ENCODE results near the gene ZHX3. TPM values are rescaled to one million over a fixed set of nuclear protein-coding genes. Genes with fewer than 3 reads are reported as not detected.

ZHX3 gene
- total RNA-seq, 4 donors from 2014 or later, result 47.1 to 58.6 (median 50.7) TPM

DNA sequence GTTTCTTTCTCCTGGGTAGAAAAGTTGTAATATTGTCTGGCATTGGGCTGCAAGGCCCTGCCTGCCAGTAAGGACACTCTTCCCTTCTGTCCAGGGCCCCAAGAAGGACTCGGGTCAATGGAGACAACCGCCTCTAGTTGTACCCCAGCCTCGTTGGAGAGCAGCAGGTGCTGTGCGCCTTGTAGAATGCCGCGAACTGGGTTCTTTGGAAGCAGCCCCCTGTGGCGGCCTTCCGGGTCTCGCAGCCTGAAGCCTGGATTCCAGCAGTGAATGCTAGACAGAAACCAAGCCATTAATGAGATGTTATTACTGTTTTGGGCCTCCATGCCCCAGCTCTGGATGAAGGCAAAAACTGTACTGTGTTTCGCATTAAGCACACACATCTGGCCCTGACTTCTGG lies 143.2 kb downstream of the ZHX3 start:
- H3K27me3 ChIP-seq, result no peaks in the 10 kb centered on the region
- no peak overlapping the region for H3K4me3 ChIP-seq
- peaks cover 0 to 78% (median 37%) of the 10 kb centered on the region in 4 donors for H3K4me1 ChIP-seq
- TF ChIP-seq EP300 (IDR thresholded peaks at IDR 0.05), result no peak
- TF ChIP-seq POLR2A (IDR thresholded peaks at IDR 0.05), result no peak
- TF ChIP-seq, protein P1, sequence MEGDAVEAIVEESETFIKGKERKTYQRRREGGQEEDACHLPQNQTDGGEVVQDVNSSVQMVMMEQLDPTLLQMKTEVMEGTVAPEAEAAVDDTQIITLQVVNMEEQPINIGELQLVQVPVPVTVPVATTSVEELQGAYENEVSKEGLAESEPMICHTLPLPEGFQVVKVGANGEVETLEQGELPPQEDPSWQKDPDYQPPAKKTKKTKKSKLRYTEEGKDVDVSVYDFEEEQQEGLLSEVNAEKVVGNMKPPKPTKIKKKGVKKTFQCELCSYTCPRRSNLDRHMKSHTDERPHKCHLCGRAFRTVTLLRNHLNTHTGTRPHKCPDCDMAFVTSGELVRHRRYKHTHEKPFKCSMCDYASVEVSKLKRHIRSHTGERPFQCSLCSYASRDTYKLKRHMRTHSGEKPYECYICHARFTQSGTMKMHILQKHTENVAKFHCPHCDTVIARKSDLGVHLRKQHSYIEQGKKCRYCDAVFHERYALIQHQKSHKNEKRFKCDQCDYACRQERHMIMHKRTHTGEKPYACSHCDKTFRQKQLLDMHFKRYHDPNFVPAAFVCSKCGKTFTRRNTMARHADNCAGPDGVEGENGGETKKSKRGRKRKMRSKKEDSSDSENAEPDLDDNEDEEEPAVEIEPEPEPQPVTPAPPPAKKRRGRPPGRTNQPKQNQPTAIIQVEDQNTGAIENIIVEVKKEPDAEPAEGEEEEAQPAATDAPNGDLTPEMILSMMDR (IDR thresholded peaks at IDR 0.05), result no peak
- peak in 1 of 2 donors; percentile 5 for DNase-seq (ENCODE audit: low spot score in 2 of 2)
- peaks cover 0 to 59% (median 4%) of the 10 kb centered on the region in 3 donors for H3K36me3 ChIP-seq
- H3K27ac ChIP-seq, result peak overlapping the region; percentile 60 to 84 (median 74)
- no peaks in the 10 kb centered on the region for H3K9me3 ChIP-seq
- 93 to 94% methylated on average over 10 of the region's 10 CpGs for WGBS, 2 donors

DNA sequence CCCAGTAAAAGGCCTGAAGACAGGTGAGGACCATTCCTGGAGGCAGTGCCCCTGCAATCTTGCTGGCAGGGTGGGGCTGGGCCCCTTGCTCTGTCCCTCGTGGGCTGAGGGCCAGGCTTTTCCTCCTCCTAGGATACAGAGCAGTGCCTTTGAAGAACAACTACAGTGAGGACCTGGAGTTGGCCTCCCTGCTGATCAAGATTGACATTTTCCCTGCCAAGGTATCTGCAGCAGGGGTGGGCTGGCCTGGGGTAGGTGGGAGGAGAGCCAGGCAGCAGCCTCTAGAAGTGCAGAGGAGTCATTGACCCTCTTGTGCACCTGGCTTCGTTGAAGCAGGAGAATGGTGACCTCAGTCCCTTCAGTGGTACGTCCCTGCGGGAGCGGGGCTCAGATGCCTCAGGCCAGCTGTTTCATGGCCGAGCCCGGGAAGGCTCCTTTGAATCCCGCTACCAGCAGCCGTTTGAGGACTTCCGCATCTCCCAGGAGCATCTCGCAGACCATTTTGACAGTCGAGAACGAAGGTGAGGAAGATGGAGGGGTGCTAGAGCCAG lies 143.7 kb downstream of the ZHX3 start:
- TF ChIP-seq, protein P1 (IDR thresholded peaks at IDR 0.05), result no peak
- TF ChIP-seq EP300 (IDR thresholded peaks at IDR 0.05) (no peak), POLR2A (IDR thresholded peaks at IDR 0.05) (no peak)
- Histone ChIP-seq H3K36me3 (peaks cover 0 to 64% (median 8%) of the 10 kb centered on the region in 3 donors), H3K27me3 (no peaks in the 10 kb centered on the region), H3K27ac (peak overlapping the region; percentile 60 to 84 (median 74)), H3K9me3 (no peaks in the 10 kb centered on the region), H3K4me3 (no peak overlapping the region), H3K4me1 (peaks cover 0 to 72% (median 32%) of the 10 kb centered on the region in 4 donors)
- 76 to 93% methylated on average over 12 to 13 of the region's 13 CpGs for WGBS, 2 donors
- DNase-seq (ENCODE audit: low spot score in 2 of 2), result peak in 1 of 2 donors; percentile 4

DNA sequence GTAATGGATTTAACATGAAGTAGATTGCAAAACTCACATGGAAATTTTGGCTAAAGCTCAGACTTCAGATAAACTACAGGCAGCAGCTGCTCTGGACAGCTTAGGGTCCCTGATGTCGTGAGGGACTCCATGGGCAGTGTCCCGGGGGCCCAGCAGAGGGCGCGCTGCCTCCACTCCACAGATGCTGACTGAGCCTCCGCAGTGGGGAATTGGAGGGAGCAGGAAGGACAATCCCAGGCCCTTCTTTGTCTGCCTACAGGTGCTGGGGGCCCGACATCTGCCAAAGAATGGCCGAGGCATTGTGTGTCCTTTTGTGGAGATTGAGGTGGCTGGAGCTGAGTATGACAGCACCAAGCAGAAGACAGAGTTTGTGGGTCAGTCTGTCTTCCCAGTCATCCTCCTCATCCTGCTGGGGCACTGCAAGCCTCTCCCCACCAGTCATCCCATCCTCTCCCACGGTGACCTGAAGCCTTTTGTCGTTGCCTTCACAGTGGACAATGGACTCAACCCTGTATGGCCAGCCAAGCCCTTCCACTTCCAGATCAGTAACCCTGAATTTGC lies 144.3 kb downstream of the ZHX3 start:
- 6 to 17% methylated on average over 7 to 9 of the region's 9 CpGs for WGBS, 2 donors
- peak; percentile 51 to 67 for TF ChIP-seq EP300 (IDR thresholded peaks at IDR 0.05)
- TF ChIP-seq POLR2A (IDR thresholded peaks at IDR 0.05), result no peak
- TF ChIP-seq, protein P1 (IDR thresholded peaks at IDR 0.05), result peak; percentile 92 to 98 (median 96)
- no peaks in the 10 kb centered on the region for H3K27me3 ChIP-seq
- H3K9me3 ChIP-seq, result no peaks in the 10 kb centered on the region
- H3K4me1 ChIP-seq, result peaks cover 0 to 66% (median 30%) of the 10 kb centered on the region in 4 donors
- no peak overlapping the region for H3K4me3 ChIP-seq
- peaks cover 0 to 70% (median 14%) of the 10 kb centered on the region in 3 donors for H3K36me3 ChIP-seq
- peak; percentile 87 to 94 for DNase-seq (ENCODE audit: low spot score in 2 of 2)
- peak overlapping the region; percentile 60 to 84 (median 74) for H3K27ac ChIP-seq

DNA sequence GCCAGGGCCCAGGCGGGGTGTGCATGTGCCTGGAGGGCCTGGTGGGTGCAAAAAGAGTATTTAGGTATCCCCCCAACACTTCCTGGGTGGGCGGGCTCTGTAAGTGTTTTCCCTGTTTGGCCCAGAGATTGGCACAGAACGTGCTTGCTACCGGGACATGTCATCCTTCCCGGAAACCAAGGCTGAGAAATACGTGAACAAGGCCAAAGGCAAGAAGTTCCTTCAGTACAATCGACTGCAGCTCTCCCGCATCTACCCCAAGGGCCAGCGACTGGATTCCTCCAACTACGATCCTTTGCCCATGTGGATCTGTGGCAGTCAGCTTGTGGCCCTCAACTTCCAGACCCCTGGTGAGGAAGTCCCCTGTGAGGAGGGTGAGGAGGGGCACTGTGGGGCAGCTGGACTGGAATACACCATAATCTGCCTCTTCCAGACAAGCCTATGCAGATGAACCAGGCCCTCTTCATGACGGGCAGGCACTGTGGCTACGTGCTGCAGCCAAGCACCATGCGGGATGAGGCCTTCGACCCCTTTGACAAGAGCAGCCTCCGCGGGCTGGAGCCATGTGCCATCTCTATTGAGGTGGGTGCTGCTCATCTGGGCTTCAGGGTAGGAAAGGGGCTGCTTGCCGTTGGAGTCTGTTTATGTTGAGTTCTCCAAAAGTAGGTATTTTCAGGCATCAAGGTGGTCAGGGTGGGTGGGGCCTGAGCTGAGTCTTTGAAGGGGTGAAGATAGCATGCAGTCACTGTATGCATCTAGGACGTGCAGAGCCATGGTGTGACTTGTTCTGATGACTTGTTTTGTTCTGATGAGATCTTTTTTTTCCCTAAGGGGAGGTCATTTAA lies 145.0 kb downstream of the ZHX3 start:
- Histone ChIP-seq H3K9me3 (no peaks in the 10 kb centered on the region), H3K4me1 (peaks cover 0 to 59% (median 26%) of the 10 kb centered on the region in 4 donors), H3K36me3 (peaks cover 0 to 77% (median 15%) of the 10 kb centered on the region in 3 donors), H3K4me3 (no peak overlapping the region), H3K27me3 (no peaks in the 10 kb centered on the region), H3K27ac (peak overlapping the region; percentile 55 to 84 (median 74))
- TF ChIP-seq POLR2A (IDR thresholded peaks at IDR 0.05) (no peak), EP300 (IDR thresholded peaks at IDR 0.05) (no peak)
- TF ChIP-seq, protein P1 (IDR thresholded peaks at IDR 0.05), result no peak
- WGBS, 2 donors, result 58 to 67% methylated on average over 16 to 17 of the region's 18 CpGs
- DNase-seq (ENCODE audit: low spot score in 2 of 2), result no peak
